Measurements from ENCODE around the gene PDXP. TPM values are rescaled to one million over a fixed set of nuclear protein-coding genes. Genes with fewer than 3 reads are reported as not detected.
A peak's percentile ranks its signal among the peaks of the same experiment; 100 is the strongest.

The PDXP gene
- total and polyA plus RNA-seq, 2 of the 13 experiments (the other 11 are each of a cell fraction or from before 2014, with no cell fraction given), result 58.2 to 70.6 TPM

- TF ChIP-seq DR1 (CRISPR knock-in tag; IDR thresholded peaks at IDR 0.05) (0 out of 2 replicates have a peak, but pooled peaks have one; percentile 47), PAF1 (CRISPR knock-in tag; IDR thresholded peaks at IDR 0.05) (peak; percentile 52; the same call in 1 of the 2 replicates), HOMEZ (CRISPR knock-in tag; IDR thresholded peaks at IDR 0.05; ENCODE audit: low read depth) (no peak), BRCA1 (CRISPR knock-in tag; IDR thresholded peaks at IDR 0.05) (no peak), TEAD3 (CRISPR knock-in tag; optimal IDR thresholded peaks at IDR 0.05; ENCODE audit: borderline replicate concordance) (no peak), ZUFSP (CRISPR knock-in tag; IDR thresholded peaks at IDR 0.05; ENCODE audit: borderline replicate concordance) (no peak), ZBTB3 (CRISPR knock-in tag; IDR thresholded peaks at IDR 0.05; ENCODE audit: borderline replicate concordance, low read depth) (no peak), MED13 (CRISPR knock-in tag; IDR thresholded peaks at IDR 0.05) (no peak), PBX3 (CRISPR knock-in tag; IDR thresholded peaks at IDR 0.05; ENCODE audit: borderline replicate concordance) (no peak), ZNF614 (CRISPR knock-in tag; IDR thresholded peaks at IDR 0.05; ENCODE audit: borderline replicate concordance) (0 out of 2 replicates have a peak, but pooled peaks have one; percentile 48), TCF7 (IDR thresholded peaks at IDR 0.05; ENCODE audit: low read depth) (no peak), POLR2G (IDR thresholded peaks at IDR 0.05; ENCODE audit: low read depth, low read length) (peak; percentile 87), MAZ (IDR thresholded peaks at IDR 0.05; ENCODE audit: borderline replicate concordance, low read depth, low read length) (0 out of 2 replicates have a peak, but pooled peaks have one; percentile 39), MAZ (CRISPR knock-in tag; IDR thresholded peaks at IDR 0.05; ENCODE audit: low read depth) (peak; percentile 56), ZNF639 (CRISPR knock-in tag; conservative IDR thresholded peaks at IDR 0.05) (no peak; the same call in 1 of the 2 replicates), MYPOP (CRISPR knock-in tag; IDR thresholded peaks at IDR 0.05) (no peak), SKI (IDR thresholded peaks at IDR 0.05; ENCODE audit: partially characterized antibody) (no peak), ZNF792 (CRISPR knock-in tag; IDR thresholded peaks at IDR 0.05) (no peak; the same call in 1 of the 2 replicates), E2F5 (CRISPR knock-in tag; conservative IDR thresholded peaks at IDR 0.05) (no peak)
Observed at GRCh38 chr22:37633625-37634416, 24.7 kb upstream of the PDXP start (continued).

Measured in HepG2 (cell line).